LNCaP clone FGC (cell line): ENCODE data around the gene EXOC6B.
"Not testable (repeated sequence)": the region's sequence is repeated elsewhere in the genome, so short reads cannot be mapped to it uniquely, and the experiment has no call there.

Experiments used
- DNase-seq: peaks from one replicate; pipeline ENCODE4 v3.0.0-alpha.2; 2011; ENCODE audit warnings: low read depth
- H3K4me3 ChIP-seq: 2 replicates; pipeline ENCODE4 v1.5.1; 2011; ENCODE audit warnings: mild to moderate bottlenecking, low read depth, low read length, control low read depth
- TF ChIP-seq, protein P1 (sequence below): IDR thresholded peaks from 2 replicates; pipeline ENCODE4 v1.5.1; 2012; ENCODE audit warnings: mild to moderate bottlenecking; ENCODE audit not compliant: control insufficient read depth, insufficient read depth; ENCODE audit errors: extremely low read depth

Gene EXOC6B

DNA sequence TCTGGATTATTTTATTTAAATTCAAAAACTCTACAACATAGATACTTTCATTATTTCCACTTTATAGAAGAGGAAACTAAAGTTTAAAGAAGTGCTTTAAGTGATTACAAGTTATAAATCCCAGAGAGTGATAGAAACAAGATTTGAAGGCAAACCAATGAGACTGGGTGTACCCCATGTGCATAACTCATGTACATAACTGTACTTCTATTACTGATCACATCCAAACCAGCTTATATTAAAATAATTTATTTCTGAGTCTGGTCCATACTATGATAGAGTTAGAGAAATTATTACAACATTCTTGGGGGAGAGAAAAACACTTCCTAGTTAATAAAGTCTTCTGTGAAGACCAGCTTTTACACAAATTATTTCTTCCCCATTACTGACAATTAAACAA is 221.4 kb downstream of the EXOC6B start:
- TF ChIP-seq, protein P1, sequence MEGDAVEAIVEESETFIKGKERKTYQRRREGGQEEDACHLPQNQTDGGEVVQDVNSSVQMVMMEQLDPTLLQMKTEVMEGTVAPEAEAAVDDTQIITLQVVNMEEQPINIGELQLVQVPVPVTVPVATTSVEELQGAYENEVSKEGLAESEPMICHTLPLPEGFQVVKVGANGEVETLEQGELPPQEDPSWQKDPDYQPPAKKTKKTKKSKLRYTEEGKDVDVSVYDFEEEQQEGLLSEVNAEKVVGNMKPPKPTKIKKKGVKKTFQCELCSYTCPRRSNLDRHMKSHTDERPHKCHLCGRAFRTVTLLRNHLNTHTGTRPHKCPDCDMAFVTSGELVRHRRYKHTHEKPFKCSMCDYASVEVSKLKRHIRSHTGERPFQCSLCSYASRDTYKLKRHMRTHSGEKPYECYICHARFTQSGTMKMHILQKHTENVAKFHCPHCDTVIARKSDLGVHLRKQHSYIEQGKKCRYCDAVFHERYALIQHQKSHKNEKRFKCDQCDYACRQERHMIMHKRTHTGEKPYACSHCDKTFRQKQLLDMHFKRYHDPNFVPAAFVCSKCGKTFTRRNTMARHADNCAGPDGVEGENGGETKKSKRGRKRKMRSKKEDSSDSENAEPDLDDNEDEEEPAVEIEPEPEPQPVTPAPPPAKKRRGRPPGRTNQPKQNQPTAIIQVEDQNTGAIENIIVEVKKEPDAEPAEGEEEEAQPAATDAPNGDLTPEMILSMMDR: no peak
- no peak for DNase-seq
- H3K4me3 ChIP-seq: no peak overlapping the region

DNA sequence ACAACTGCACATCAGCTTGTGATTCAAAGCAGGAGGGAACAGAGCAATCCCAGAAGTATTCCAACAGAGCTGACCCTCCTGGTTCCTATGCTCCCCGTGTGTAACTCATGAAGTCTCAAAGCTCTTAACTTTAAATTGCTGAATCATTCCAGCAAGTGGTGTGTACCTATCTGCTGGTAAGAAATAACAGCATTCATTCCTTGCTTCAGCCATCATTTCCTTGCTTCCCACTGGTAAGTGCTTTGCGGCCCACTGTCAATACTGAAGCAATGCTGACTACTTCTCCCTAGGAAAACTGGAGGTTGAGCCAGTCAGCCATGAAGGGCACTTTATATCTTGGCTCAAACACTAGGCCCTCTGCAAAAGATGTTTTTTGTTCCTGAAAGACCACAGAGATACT is 222.4 kb downstream of the EXOC6B start:
- TF ChIP-seq, protein P1: no peak
- no peak for DNase-seq
- H3K4me3 ChIP-seq: no peak overlapping the region

DNA sequence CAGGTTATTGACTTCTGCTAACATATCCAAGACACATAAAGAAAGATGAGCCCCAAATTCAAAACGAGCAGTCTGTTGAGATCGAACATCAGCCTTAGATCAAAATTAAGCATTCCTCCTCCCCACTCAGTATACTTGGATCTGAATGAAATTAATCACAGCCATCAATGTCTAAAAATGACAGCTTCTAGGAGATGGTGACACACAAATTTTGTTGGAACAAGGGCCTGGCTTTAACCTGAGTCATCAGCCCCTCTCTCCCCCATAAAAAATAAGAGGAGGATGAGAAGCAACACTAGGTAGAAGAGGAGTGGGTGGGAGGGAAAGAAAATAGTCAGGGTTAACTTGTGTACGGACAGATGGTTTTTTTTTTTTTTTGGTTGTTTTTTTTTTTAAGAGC is 223.1 kb downstream of the EXOC6B start:
- no peak for DNase-seq
- H3K4me3 ChIP-seq: no peak overlapping the region
- TF ChIP-seq, protein P1: no peak

DNA sequence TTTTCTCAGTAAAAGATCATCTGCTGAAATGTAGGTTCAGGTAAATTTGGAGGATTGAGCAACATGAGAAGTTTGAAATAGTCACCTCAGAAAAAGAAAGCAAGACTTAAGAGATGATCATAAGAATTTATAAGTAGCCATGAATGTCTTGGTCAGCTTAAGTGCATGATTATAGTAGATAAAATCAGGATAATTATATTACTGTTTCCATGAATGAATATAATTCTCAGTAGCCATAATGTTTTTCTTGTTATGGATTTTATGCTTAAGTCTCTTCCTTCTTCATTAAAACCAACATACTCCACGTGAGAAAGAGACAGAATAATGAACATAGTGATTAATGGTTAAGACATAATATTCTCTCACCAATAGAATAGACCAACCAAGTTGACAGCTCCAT is 223.7 kb downstream of the EXOC6B start:
- H3K4me3 ChIP-seq: no peak overlapping the region
- DNase-seq: no peak
- TF ChIP-seq, protein P1: no peak

DNA sequence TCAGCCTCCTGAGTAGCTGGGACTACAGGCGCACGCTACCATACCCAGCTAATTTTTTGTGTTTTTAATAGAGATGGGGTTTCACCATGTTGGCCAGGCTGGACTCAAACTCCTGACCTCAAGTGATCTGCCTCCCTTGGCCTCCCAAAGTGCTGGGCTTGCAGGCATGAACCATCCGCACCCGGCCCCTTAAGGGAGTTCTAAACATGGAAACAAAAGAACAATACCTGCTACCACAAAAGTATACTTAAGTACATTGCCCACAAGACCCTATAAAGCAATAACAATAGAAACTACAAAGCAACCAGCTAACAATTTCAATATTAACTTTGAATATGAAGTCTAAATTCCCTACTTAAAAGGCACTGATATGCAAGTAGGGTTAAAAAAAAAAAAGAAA is 242.0 kb downstream of the EXOC6B start:
- not testable (repeated sequence) for DNase-seq, H3K4me3 ChIP-seq

DNA sequence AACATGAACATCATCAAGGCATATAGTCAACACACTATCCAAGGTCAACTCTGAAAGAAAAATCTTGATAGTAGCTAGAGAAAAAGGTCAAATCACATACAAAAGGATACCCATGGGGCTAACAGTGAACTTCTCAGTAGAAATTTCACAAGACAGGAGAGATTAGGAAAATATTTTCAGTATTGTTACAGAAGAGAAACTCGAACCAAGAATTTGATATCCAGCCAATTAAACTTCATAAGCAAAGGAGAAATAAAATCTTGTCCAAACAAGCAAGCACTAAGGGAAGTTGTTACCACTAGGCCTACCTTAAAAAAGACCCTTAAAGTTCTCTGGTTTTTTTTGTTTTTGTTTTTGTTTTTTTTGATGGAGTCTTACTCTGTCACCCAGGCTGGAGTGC is 242.5 kb downstream of the EXOC6B start:
- TF ChIP-seq, protein P1: no peak
- no peak for DNase-seq
- no peak overlapping the region for H3K4me3 ChIP-seq

DNA sequence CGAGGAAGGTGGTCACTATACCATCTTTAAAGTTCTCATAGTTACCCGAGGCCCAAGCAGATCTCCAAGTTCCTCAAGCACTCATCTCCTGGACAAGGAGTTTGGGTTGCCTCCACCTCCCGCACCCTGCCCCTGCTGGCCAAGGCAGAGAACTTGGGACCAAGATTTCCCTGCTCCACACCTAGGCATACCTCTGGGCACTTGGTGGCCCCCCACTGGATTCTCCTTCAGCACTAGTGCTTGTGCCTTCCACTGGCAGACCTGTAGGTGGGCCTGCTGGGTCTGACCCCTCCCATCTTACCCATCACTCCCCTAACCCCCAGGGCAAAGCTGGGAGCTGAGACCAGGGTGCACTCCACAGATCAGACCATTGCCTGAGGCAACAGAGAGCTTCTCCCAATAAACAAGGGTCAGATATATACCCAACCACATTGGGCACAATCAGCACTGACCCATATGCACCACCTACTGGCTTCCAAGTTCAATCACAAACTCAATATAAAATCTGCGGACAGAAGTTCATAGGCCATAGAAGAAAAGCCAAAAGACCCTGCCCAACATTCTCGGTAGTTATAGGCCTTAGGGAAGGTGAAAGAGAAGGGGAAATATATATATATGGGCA is 244.2 kb downstream of the EXOC6B start:
- TF ChIP-seq, protein P1: no peak
- no peak for DNase-seq
- no peak overlapping the region for H3K4me3 ChIP-seq
